HG03520 (cell line): Measurements from ENCODE around the gene INO80D.
"Not testable (repeated sequence)": the region's sequence is repeated elsewhere in the genome, so short reads cannot be mapped to it uniquely, and the experiment has no call there.

Experiments
- ATAC-seq: cut with Tn5 transposase; IDR thresholded peaks from one replicate; pipeline ENCODE4 v1.9.1; 2021; ENCODE audit warnings: mild to moderate bottlenecking, moderate library complexity; ENCODE audit not compliant: unreplicated experiment

Gene INO80D

DNA sequence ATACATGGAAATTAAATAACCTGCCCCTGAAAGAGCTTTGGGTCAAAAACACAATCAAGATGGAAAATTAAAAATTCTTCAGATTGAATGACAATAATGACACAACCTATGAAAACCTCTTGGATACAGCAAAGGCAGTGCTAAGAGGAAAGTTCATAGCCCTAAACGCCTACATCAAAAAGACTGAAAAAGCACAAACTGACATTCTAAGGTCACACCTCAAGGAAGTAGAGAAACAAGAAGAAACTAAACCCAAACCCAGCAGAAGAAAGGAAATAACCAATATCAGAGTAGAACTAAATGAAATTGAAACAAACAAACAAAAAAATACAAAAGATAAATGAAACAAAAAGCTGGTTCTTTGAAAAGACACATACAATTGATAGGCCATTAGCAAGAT, 52.5 kb downstream of the INO80D start:
- ATAC-seq = not testable (repeated sequence)

DNA sequence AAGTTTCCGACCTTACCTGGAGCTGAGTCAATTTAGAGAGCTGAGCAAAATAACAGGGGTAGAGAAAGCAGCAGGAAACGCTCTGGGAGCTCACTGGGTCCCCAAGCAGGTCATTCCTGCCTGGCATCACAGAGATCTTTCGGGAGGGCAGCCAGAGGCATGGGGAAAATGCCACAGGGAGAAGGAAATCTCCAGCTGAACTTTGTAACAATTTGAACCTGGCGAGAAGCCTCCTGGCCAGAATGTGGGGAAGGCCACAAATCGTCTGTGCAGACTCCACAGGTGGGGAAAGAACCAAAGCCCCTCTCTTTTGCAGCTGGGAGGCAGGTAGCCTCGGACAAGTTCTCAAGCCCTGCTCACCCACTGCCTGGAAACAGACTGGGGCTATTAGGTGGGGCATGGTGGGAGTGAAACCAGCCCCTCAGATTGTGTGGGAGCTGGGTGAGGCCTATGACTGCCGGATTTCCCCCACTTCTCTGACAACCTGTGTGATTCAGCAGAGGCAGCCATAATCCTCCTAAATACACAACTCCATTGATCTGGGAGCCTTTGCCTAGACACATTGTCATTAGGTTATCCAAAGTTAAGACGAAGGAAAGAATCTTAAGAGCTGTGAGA, 53.9 kb downstream of the INO80D start:
- ATAC-seq = no peak

DNA sequence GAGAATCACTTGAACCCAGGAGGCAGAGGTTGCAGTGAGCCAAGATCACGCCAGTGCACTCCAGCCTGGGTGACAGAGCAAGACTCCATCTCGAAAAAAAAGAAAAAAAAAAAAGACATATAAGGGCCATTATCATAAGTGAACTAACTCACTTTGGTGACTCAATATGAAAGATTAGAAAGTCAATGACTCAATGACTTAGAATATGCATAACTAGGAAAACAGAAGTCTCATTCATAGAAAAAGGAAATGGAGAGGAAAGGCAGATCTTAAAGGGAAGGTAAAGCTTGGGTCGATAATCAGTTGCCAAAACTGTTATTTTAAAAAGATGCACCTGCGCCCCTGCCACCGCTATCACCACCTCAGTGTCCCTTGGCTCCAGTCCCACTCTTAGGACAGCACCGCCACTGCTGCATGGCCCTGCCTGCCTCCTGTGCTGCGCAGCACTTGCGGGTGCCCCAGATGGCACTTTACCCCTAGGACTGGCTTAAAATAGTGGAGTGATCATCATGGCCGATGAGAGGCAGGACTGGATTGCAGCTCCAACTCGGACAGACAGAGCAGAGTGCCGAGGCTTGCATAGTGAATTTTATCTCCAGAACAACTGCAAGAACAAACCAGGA, 54.7 kb downstream of the INO80D start:
- peak; percentile 48 for ATAC-seq

DNA sequence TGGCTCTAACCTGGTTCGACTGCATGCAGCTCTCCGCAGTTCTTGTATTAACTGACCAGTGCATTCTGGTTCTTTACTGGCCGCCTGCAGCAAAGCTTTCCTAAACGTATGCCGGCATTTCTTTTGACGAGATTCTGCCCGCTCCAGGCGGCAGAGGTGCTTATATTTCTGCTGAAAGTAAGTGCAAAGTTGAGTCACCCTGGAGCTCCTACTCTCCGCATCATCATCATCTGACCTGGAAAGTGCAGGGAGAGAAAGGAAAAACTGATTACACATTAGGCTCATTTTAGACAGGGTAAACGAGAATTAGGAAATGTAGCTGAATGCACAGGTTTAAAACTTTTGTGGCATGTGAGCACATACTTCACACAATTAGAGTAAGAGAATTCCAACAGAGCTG, 57.9 kb downstream of the INO80D start:
- ATAC-seq = no peak

DNA sequence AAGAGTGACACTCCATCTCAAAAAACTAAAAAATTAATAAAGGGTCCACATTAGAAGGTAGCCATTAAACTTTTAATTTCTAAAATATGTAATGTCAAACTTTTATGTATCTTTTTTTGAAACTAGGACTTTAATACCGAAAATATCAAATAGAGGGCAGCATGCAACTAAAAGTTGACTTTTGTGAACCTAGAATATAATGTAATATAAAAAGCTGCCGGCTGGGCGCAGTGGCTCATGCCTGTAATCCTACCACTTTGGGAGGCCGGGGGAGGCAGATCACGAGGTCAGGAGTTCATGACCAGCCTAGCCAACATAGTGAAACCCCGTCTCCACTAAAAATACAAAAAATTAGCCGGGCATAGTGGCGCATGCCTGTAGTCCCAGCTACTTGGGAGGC, 62.8 kb downstream of the INO80D start:
- no peak for ATAC-seq

DNA sequence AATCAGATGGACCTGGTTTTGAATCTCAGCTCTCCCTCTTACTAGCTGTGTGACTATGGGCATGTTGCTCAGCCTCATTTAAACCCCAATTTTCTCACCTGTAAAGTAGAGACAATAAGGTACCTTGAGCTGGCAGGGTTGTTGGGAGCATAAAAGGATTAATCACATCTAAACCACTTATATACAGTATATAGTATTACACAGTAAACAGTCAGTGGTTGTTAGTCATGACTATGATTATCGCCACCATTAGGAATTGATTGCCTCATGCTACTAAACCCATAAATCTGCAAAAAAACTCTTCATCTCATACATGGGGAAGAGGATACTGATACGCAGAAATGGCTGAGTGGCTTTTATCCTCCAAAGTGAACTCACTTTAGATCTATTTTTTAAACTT, 65.8 kb downstream of the INO80D start:
- no peak for ATAC-seq

DNA sequence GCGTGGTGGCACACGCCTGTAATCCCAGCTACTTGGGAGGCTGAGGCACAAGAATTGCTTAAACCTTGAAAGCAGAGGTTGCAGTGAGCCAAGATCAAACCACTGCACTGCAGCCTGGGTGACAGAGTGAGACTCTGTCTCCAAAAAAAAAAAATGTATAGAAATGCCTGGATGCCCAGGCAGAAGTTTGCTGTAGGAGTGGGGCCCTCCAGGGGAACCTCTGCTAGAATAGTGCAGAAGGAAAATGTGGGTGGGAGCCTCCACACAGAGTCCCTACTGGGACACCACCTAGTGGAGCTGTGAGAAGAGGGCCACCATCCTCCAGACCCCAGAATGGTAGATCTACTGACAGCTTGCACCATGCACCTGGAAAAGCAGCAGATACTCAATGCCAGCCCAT, 70.2 kb downstream of the INO80D start:
- ATAC-seq = not testable (repeated sequence)

DNA sequence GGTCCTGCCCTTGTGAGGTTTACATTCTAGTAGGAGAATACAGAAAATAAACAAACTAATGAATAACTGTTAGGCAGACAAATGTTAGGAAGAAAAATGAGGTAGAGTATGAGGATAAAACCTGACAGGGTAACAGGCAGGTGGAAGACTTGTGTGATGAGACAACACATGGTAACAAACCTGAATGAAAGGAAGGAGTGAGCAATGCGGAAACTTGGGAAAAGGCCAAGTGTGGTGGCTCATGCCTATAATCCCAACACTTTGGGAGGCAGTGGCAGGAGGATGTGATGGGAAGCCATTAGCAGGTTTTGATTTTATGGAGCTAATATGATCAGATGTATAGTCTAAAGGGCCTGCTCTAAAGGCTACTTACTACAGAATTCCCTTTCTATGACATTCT, 74.2 kb downstream of the INO80D start:
- ATAC-seq = no peak

DNA sequence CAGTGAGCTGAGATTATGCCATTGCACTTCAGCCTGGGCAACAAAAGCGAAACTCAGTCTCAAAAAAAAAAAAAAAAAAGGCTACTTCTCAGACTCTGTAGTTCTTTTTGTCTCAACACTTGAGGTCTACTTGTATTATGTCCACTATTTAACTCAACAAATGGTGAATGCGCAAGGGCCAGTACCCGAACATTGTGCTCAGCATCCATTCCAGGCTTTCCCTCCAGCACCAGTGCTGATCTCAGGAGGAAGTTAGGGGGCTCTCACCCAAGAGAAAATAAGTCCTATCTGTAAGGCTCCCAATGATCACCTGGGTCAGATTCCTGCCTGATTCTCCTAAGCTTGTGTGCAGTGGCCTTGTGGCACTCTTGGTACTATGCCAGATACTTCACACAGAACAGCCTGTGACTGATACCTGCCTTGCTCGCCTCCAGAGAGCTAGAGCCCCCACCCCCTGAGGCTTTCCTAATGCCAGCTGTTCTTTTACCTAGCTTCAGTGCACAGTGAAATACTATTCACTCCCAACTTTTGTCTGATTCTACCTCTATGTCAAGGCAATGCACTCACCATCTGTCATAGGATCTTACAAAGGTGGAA, 74.9 kb downstream of the INO80D start:
- no peak for ATAC-seq

DNA sequence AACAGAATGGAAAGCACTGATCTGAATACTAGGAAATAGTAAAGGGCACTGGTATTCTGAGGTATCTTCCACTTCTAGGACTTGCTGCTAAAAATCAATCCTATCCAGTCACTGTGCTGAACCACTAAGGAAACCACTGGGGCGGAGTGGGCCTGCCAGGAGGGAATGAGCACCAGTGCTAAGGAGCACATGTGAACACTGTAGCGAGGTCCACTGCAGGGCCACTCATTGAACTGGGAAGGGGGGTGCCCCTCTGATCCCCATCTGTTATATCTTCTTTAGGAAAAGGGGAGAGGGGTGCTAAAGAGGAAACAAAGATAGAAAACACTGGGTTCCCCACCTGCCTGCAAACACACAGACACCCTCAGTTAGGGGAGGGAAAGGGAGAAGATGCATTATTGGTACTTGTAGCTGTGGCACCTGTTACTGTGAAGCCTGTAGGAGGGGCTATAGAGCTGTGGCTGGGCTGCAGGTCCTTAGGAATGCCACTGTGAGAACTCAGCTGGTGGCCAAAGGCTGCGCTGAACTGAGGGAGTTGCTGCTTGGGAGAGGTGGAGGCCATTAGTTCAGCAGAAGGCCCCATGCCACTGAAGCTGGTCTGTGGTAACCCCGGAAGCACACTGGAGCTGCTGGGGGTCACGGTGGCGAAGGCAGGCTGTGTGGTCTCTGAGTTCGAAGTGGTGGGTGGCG, 81.8 kb downstream of the INO80D start:
- ATAC-seq = no peak

DNA sequence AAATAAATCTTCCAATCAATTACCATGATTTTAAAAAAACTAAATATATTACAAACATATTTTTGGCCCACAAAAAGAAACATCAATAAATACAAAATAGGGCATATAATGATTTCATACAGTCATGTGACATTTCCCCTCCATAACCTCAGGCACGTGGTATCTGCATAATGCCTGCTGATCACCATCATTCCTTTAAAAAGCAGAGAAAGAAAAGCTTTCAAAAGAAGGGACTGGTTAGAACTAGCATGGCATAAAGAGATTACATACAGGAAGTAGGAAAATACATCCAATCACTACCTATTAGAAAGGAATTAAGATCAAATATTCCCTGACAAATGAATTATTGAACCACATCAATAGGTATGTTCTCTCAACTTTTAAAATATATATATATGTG, 83.5 kb downstream of the INO80D start:
- ATAC-seq = no peak

DNA sequence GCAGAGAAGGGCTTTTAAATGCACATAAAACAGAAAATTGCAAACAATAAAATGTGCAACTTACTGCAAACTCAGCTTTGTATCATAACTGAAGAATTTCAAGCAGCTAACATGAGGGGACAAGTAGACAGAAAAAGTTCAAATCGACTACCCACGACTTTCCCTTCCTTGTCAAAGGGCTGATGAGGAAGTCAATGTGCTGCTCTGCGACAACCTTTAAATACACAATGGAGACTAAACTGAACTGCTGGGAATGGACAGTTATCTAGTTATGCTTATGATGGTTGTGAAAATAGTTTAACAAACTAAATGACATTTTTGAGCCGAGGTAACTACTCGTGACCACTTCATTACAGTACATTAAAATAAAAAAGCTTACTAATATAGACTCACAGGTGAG, 84.1 kb downstream of the INO80D start:
- no peak for ATAC-seq

DNA sequence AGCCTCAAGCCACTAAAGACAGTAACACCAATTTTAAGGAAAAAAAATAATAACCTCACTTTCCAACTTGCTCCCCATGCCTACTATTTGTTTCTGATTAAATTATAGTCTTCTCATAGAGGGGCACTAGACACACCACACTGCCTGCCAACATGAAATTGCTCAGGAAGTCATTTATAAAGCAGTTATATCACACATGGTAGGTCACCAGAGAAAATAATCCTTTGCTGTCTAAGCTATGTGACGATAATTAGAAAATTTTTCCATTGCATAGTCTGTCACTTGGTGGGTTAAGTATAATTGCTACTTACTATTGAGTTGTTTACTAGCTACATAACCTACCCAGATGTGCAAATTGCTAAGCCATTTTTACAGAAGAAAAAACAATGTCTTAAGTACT, 85.2 kb downstream of the INO80D start:
- no peak for ATAC-seq

DNA sequence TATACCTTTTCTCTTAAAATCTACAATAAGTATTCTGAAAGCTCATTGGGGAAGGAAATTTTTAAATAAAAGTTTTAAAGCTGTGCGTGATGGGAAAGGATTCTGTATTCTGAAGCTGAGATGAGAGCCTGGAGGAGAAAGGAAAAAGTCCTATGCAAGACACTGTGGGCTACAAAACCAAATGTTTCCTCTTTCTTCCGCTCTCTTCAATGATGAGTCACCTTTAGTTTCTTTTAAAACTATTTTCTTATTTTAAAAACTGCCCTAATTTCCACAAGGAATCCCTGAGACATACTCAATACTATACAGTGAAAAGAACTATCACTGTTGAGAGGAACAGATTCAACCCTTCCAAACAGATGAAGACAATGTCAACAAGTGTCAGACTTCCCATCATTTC, 87.4 kb downstream of the INO80D start:
- ATAC-seq = no peak

DNA sequence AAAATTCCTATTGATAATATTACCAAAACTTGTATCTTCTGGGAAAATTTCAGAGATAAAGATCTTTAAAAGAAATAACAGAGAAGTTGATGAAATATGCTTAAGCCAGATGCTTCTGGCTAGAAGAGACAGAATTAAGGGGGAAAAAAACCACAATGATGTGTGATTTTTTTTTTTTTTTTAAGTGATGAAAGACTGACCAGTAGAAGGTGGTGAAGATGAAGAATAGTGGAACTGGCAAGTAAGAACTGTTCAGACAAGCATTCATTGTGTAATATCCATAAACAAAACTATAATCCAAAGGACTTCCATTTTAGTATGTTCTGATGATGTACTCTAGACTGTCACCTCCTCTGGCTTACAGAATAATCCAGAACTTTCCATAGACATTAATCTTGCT, 89.8 kb downstream of the INO80D start:
- ATAC-seq = no peak

DNA sequence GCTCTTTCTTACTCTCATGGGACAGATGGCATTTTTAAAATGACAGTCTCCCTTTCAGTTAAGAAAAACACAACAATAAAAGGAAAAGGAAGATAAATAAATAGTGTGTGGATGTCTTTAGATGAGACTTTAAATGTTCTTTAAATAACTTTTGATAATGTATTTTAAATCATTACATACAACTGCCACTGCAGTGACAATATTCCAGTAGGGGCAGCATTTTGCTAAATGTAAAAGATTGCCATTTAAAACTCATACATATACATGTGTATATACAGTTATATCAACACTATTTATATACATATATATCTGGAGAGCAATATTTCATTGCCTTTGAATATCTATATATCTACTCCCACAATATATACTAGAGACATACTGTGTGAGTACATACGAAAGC, 90.7 kb downstream of the INO80D start:
- ATAC-seq = no peak

DNA sequence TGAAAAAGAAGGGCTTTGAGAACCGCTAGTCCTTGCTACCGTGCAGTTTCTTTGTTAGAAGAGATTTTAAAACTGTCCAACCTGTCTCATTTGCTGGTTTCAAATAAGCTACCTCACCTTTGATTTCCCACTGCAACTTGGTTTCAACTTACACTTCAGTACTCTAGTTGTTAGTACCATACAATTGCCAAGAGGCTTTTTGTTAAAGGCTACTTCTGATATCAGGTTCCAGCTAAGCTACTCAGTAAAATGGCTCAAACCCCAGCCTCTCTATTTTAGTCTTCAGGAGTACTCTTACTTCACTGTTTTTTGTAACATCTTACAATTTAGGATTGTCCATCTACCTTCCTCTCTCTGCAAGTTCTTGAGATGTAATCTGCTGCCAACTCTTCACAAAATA, 91.6 kb downstream of the INO80D start:
- ATAC-seq = no peak

DNA sequence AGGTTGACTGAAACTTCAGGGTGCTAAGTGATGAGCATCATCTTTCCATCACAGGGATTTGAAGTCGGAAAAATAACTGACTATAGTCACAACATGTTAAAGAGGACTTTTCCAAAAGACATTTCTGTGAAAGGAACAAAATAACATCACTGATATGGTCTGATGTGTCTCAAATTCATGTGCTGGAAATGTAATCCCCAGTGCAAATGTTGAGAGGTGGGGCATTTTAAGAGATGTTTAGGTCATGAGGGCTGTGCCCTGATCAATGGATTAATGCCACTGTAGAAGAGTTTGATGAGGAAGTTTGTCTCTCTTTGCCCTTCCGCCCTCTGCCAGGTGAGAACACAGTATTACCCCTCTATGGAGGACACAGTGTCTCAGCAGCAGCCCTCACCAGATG, 95.9 kb downstream of the INO80D start:
- ATAC-seq = no peak

DNA sequence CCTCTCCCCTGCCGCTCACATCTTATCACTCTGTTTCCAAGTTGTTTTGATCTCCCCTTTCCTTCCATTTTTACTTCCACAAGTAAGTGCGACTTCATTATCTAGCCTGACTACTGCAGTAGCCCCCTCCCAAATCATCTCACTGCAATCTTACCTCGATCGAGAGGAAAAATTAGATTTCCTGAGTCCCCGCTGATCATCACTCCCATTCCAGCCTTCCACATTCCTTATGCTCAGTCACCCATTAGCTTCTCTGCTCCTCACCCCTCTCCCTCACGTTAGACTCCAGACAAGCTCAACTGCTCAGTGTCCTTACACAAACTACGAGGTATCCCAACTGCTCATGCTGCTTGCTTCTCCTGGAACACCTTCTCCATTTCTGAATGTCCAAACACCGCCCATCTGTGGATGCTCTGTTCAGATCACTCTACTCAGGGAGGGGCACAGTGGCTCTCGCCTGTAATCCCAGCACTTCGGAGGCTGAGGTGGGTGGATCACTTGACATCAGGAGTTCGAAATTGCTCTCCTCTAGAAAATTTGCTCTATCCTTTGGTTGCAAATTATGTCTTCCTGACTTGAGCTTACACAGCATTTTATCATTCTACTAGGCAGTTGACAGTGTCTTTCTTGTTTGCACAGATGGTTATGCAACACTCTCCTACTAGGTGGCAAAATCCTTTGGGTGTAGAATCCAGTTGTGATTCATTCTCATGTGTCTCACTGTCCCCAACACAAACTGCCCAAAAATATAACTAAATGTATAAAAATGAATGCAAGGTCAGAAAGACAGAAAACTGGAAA, 96.5 kb downstream of the INO80D start:
- no peak for ATAC-seq

DNA sequence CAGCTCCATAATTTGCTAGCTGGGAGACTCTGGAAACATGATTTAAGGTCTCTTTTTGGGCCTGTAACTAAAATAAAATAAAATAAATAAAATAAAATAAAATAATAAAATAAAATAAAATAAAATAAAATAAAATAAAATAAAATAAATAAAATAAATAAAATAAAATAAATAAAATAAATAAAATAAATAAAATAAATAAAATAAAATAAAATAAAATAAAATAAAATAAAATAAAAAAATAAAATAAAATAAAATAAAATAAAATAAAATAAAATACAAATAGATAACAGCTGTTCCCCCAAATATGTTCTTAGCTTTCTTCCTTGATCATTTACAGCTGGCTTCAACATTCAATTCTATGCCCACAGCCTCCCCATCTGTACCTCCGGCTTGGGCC, 97.3 kb downstream of the INO80D start:
- not testable (repeated sequence) for ATAC-seq

DNA sequence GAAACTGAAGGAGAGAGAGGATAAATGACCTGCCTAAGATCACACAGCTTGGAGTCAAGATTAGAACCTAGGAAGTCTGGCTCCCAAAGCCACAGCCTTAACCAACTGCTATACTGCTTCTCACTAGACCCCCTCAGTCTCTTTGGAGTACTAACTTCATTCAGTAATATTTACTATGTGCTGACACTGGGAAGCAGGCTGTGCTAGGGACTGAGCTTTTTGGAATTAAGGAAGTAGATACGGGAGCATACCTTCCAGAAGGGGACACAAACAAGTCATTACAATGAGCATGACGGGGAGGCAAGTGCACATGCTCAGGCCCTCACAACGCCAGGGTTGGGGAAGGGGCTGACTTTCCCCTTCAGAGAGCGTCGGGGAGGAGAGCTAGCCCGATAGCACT, 97.7 kb downstream of the INO80D start:
- ATAC-seq = no peak
